Frontal cortex (tissue), 4 donors: ENCODE measurements around the gene ADAMTS10. TPM values are rescaled to one million over a fixed set of nuclear protein-coding genes. Genes with fewer than 3 reads are reported as not detected.
A peak's percentile ranks its signal among the peaks of the same experiment; 100 is the strongest.
"Not testable (repeated sequence)": the region's sequence is repeated elsewhere in the genome, so short reads cannot be mapped to it uniquely, and the experiment has no call there.

Source experiments
- DNase-seq, 2 donors: peaks; one replicate each; pipeline ENCODE4 v3.0.0; 2012; ENCODE audit warnings: low spot score in 2 of 2
- FAIRE-seq: peaks from 2 replicates; lab custom pipeline; 2012; peaks lifted over from hg19 to GRCh38; lab: Jason Lieb, UNC
- total RNA-seq: library from RNA; depleted of rRNA; stranded (reverse); fragments of >200 nt; gene quantifications from one replicate; pipeline ENCODE4 v1.2.3, GENCODE V29; 2014
- donor health status: control.
- donor health status: control.
- donor health status: control.

The ADAMTS10 gene
- 34.6 TPM for total RNA-seq

GRCh38 chr19:8610041-8610935 is at the start of gene ADAMTS10:
TSS of gene ADAMTS10 (minus strand) at chr19:8610715. CDS start at chr19:8605710, 5,005 bp downstream.
- FAIRE-seq: no peak

GRCh38 chr19:8659905-8660304 is 49.4 kb upstream of the ADAMTS10 start:
- DNase-seq: no peak
- FAIRE-seq: no peak

More at GRCh38 chr19:8610041-8610935, at the start of gene ADAMTS10:
- DNase-seq: peak; percentile 64 to 67

- FAIRE-seq (no peak), DNase-seq (no peak)
Observed at GRCh38 chr19:8657869-8658268, 47.4 kb upstream of the ADAMTS10 start.

- DNase-seq: no peak
- FAIRE-seq: no peak
Observed at GRCh38 chr19:8655340-8655709, 44.8 kb upstream of the ADAMTS10 start.

GRCh38 chr19:8654591-8655339 is 44.2 kb upstream of the ADAMTS10 start:
- DNase-seq: peak in 1 of 2 donors; percentile 79

GRCh38 chr19:8648240-8648639 is 37.7 kb upstream of the ADAMTS10 start:
- FAIRE-seq (no peak), DNase-seq (no peak)

More at GRCh38 chr19:8654591-8655339, 44.2 kb upstream of the ADAMTS10 start:
- FAIRE-seq: no peak

GRCh38 chr19:8643860-8644653 is 33.5 kb upstream of the ADAMTS10 start:
- FAIRE-seq (no peak), DNase-seq (no peak)

- FAIRE-seq (no peak), DNase-seq (no peak)
Observed at GRCh38 chr19:8642561-8642960, 32.0 kb upstream of the ADAMTS10 start.

GRCh38 chr19:8641908-8642547 is 31.5 kb upstream of the ADAMTS10 start:
- no peak for DNase-seq
- FAIRE-seq: no peak

GRCh38 chr19:8641221-8641907 is 30.8 kb upstream of the ADAMTS10 start:
- no peak for DNase-seq
- FAIRE-seq: no peak

- FAIRE-seq: no peak
- no peak for DNase-seq
Observed at GRCh38 chr19:8640402-8641004, 30.0 kb upstream of the ADAMTS10 start.

- FAIRE-seq (no peak), DNase-seq (no peak)
Observed at GRCh38 chr19:8639821-8640401, 29.4 kb upstream of the ADAMTS10 start.

GRCh38 chr19:8638078-8638619 is 27.6 kb upstream of the ADAMTS10 start:
- FAIRE-seq (no peak), DNase-seq (no peak)

- not testable (repeated sequence) for DNase-seq
Observed at GRCh38 chr19:8637070-8637469, 26.6 kb upstream of the ADAMTS10 start.

GRCh38 chr19:8635422-8635821 is 24.9 kb upstream of the ADAMTS10 start:
- no peak for DNase-seq
- no peak for FAIRE-seq

More at GRCh38 chr19:8637070-8637469, 26.6 kb upstream of the ADAMTS10 start:
- FAIRE-seq: not testable (repeated sequence)

- FAIRE-seq (no peak), DNase-seq (peak in 1 of 2 donors; percentile 59)
Observed at GRCh38 chr19:8631425-8631819, 20.9 kb upstream of the ADAMTS10 start.

GRCh38 chr19:8630796-8631424 is 20.4 kb upstream of the ADAMTS10 start:
- DNase-seq: no peak
- no peak for FAIRE-seq
